ENCODE data around the gene RPL7A. TPM values are rescaled to one million over a fixed set of nuclear protein-coding genes. Genes with fewer than 3 reads are reported as not detected.
"Not testable (repeated sequence)": the region's sequence is repeated elsewhere in the genome, so short reads cannot be mapped to it uniquely, and the experiment has no call there.

The RPL7A gene
- total RNA-seq, 6 experiments from 2014 or later, result 2,011 to 2,156 (median 2,046) TPM

GRCh38 chr9:133331641-133332380, 16.2 kb upstream of the RPL7A start:
- Mint-ChIP-seq H3K9me3 (no peaks in the 10 kb centered on the region), H3K4me1 (ENCODE audit: low read depth) (peaks cover 7% of the 10 kb centered on the region), H3K27me3 (ENCODE audit: insufficient read depth) (peaks cover 4% of the 10 kb centered on the region), H3K36me3 (ENCODE audit: low read depth) (peaks cover 31% of the 10 kb centered on the region), H3K4me3 (no peak overlapping the region), H3K27ac (no peak overlapping the region)
- no peak for TF ChIP-seq CTCF (IDR thresholded peaks at IDR 0.05)
- DNase-seq, result no peak

GRCh38 chr9:133332381-133332730, 15.7 kb upstream of the RPL7A start:
- H3K27me3 Mint-ChIP-seq (ENCODE audit: insufficient read depth), result peaks cover 4% of the 10 kb centered on the region

GRCh38 chr9:133333011-133333410, 15.0 kb upstream of the RPL7A start:
- Mint-ChIP-seq H3K36me3 (ENCODE audit: low read depth) (peaks cover 31% of the 10 kb centered on the region), H3K27ac (no peak overlapping the region)
- DNase-seq, result no peak

More at GRCh38 chr9:133332381-133332730, 15.7 kb upstream of the RPL7A start:
- Mint-ChIP-seq H3K9me3 (no peaks in the 10 kb centered on the region), H3K36me3 (ENCODE audit: low read depth) (peaks cover 31% of the 10 kb centered on the region), H3K27ac (no peak overlapping the region), H3K4me1 (ENCODE audit: low read depth) (peaks cover 7% of the 10 kb centered on the region), H3K4me3 (no peak overlapping the region)
- TF ChIP-seq CTCF (IDR thresholded peaks at IDR 0.05), result no peak
- no peak for DNase-seq

GRCh38 chr9:133333566-133333965, 14.5 kb upstream of the RPL7A start:
- Mint-ChIP-seq H3K4me1 (ENCODE audit: low read depth) (peaks cover 7% of the 10 kb centered on the region), H3K36me3 (ENCODE audit: low read depth) (peaks cover 31% of the 10 kb centered on the region), H3K27me3 (ENCODE audit: insufficient read depth) (peaks cover 4% of the 10 kb centered on the region; the same call in 1 of the 2 replicates), H3K4me3 (no peak overlapping the region; the same call in 1 of the 2 replicates), H3K27ac (no peak overlapping the region), H3K9me3 (no peaks in the 10 kb centered on the region)
- DNase-seq, result no peak
- peak; percentile 48 for TF ChIP-seq CTCF (IDR thresholded peaks at IDR 0.05)

More at GRCh38 chr9:133333011-133333410, 15.0 kb upstream of the RPL7A start:
- Mint-ChIP-seq H3K27me3 (ENCODE audit: insufficient read depth) (peaks cover 4% of the 10 kb centered on the region), H3K4me3 (no peak overlapping the region), H3K4me1 (ENCODE audit: low read depth) (peaks cover 7% of the 10 kb centered on the region), H3K9me3 (no peaks in the 10 kb centered on the region)
- no peak for TF ChIP-seq CTCF (IDR thresholded peaks at IDR 0.05)

DNA sequence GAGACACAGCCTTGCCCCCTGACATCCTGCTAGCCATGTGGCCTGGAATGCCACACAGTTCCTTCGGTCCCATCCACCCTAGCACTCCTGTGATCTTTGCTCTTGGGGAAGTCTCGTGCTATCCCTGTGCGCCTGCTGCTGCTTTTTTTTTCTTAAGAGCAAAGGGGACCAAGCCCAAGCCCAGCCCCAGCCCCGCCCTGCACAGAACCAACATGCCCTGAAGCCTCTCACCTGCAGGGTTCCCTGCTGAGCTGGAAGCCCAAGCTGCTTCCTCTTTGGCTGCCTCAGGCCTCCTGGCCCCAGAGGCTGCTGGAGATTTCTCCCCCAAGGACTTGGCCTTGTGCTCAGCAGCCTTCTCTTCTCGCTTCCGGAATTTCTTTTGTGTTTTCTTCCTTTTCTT, 13.9 kb upstream of the RPL7A start:
- H3K27ac Mint-ChIP-seq, result no peak overlapping the region

GRCh38 chr9:133334888-133335287, 13.1 kb upstream of the RPL7A start:
- Mint-ChIP-seq H3K4me3 (peak overlapping the region; percentile 99), H3K27ac (peak overlapping the region; percentile 92; the same call in 1 of the 2 replicates), H3K36me3 (ENCODE audit: low read depth) (peaks cover 34% of the 10 kb centered on the region)
- H3K9me3 Mint-ChIP-seq; DNase-seq; H3K27me3 Mint-ChIP-seq (ENCODE audit: insufficient read depth); H3K4me1 Mint-ChIP-seq (ENCODE audit: low read depth): not testable (repeated sequence)

More for the DNA sequence above, 13.9 kb upstream of the RPL7A start:
- TF ChIP-seq CTCF (IDR thresholded peaks at IDR 0.05), result no peak
- Mint-ChIP-seq H3K4me1 (ENCODE audit: low read depth) (peaks cover 7% of the 10 kb centered on the region), H3K9me3 (no peaks in the 10 kb centered on the region), H3K4me3 (peak overlapping the region; percentile 99; the same call in 1 of the 2 replicates), H3K27me3 (ENCODE audit: insufficient read depth) (peaks cover 4% of the 10 kb centered on the region; the same call in 1 of the 2 replicates), H3K36me3 (ENCODE audit: low read depth) (peaks cover 32% of the 10 kb centered on the region)
- no peak for DNase-seq

Data from HFFc6 (cell line).